HL-60 (cell line): ENCODE measurements around the gene STXBP4.

Experiments
- DNase-seq, 2 experiments: peaks; one replicate each; pipeline ENCODE4 v3.0.0-alpha.2; 2010 to 2020; ENCODE audit warnings: low read depth in 1 of 2, low spot score in 1 of 2
- H3K27ac ChIP-seq: fragments of 250-450 bp; sonication (Bioruptor Pico); replicated peaks from 2 replicates; pipeline ENCODE4 v1.5.1; 2020; ENCODE audit warnings: mild to moderate bottlenecking, moderate library complexity
- H3K27me3 ChIP-seq: fragments of 250-450 bp; sonication (Bioruptor Pico); 2 replicates; pipeline ENCODE4 v1.5.1; 2021; ENCODE audit warnings: mild to moderate bottlenecking, moderate library complexity; ENCODE audit not compliant: insufficient read depth, poor library complexity, severe bottlenecking
- H3K4me3 ChIP-seq: replicated peaks from 2 replicates; pipeline ENCODE4 v1.5.1; 2011; ENCODE audit warnings: mild to moderate bottlenecking, control low read depth, low read length; ENCODE audit not compliant: insufficient read depth
- CTCF ChIP-seq: IDR thresholded peaks from one replicate; pipeline ENCODE4 v1.5.1; 2011; ENCODE audit warnings: low read length, control low read depth, inconsistent platforms; ENCODE audit not compliant: insufficient read depth
- GABPA ChIP-seq: IDR thresholded peaks from 2 replicates; pipeline ENCODE4 v1.6.1; 2012; ENCODE audit warnings: low read depth
- POLR2AphosphoS5 ChIP-seq: IDR thresholded peaks from 2 replicates; pipeline ENCODE4 v1.6.1; 2012; ENCODE audit warnings: low read depth
- SPI1 ChIP-seq: IDR thresholded peaks from 2 replicates; pipeline ENCODE4 v1.6.1; 2012; ENCODE audit warnings: low read depth, mild to moderate bottlenecking, borderline replicate concordance
- TF ChIP-seq, protein P1 (sequence below): IDR thresholded peaks from 2 replicates; pipeline ENCODE4 v1.6.1; 2012; ENCODE audit warnings: low read depth; ENCODE audit not compliant: insufficient replicate concordance

The STXBP4 gene

GRCh38 chr17:55219459-55219858 lies 250.9 kb downstream of the STXBP4 start:
- H3K27me3 ChIP-seq = peaks cover 2% of the 10 kb centered on the region
- no peak for TF ChIP-seq SPI1
- TF ChIP-seq GABPA = no peak
- TF ChIP-seq, protein P1, sequence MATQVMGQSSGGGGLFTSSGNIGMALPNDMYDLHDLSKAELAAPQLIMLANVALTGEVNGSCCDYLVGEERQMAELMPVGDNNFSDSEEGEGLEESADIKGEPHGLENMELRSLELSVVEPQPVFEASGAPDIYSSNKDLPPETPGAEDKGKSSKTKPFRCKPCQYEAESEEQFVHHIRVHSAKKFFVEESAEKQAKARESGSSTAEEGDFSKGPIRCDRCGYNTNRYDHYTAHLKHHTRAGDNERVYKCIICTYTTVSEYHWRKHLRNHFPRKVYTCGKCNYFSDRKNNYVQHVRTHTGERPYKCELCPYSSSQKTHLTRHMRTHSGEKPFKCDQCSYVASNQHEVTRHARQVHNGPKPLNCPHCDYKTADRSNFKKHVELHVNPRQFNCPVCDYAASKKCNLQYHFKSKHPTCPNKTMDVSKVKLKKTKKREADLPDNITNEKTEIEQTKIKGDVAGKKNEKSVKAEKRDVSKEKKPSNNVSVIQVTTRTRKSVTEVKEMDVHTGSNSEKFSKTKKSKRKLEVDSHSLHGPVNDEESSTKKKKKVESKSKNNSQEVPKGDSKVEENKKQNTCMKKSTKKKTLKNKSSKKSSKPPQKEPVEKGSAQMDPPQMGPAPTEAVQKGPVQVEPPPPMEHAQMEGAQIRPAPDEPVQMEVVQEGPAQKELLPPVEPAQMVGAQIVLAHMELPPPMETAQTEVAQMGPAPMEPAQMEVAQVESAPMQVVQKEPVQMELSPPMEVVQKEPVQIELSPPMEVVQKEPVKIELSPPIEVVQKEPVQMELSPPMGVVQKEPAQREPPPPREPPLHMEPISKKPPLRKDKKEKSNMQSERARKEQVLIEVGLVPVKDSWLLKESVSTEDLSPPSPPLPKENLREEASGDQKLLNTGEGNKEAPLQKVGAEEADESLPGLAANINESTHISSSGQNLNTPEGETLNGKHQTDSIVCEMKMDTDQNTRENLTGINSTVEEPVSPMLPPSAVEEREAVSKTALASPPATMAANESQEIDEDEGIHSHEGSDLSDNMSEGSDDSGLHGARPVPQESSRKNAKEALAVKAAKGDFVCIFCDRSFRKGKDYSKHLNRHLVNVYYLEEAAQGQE = no peak
- no peak for TF ChIP-seq POLR2AphosphoS5
- TF ChIP-seq CTCF = no peak
- DNase-seq = no peak

GRCh38 chr17:55219934-55220333 lies 251.4 kb downstream of the STXBP4 start:
- no peak for DNase-seq
- TF ChIP-seq SPI1 (no peak), GABPA (no peak), POLR2AphosphoS5 (no peak), CTCF (no peak)
- TF ChIP-seq, protein P1 = no peak
- Histone ChIP-seq H3K4me3 (no peak overlapping the region), H3K27me3 (peaks cover 2% of the 10 kb centered on the region), H3K27ac (no peak overlapping the region)

More at GRCh38 chr17:55219459-55219858, 250.9 kb downstream of the STXBP4 start:
- Histone ChIP-seq H3K4me3 (no peak overlapping the region), H3K27ac (no peak overlapping the region)
